Natural killer cell (primary cell): Measurements from ENCODE around the gene AK3. TPM values are rescaled to one million over a fixed set of nuclear protein-coding genes. Genes with fewer than 3 reads are reported as not detected.
"Not testable (repeated sequence)": the region's sequence is repeated elsewhere in the genome, so short reads cannot be mapped to it uniquely, and the experiment has no call there.

ENCODE experiments used
- ATAC-seq, 3 donors: fragments of 150-1000 bp in 2 of 3; fragments of 200-7000 bp in 1 of 3; cut with Tn5 transposase; 1 replicate in 1 of 3; 2 replicates in 2 of 3; pipeline ENCODE4 v1.10.0; 2021; ENCODE audit warnings: mild to moderate bottlenecking in 2 of 3, moderate library complexity in 2 of 3
- DNase-seq, 2 donors: peaks; one replicate each; pipeline versions ENCODE4 v3.0.0 to v3.0.0-alpha.2; 2013 to 2021; ENCODE audit warnings: mixed read lengths in 1 of 2
- H3K27ac ChIP-seq: one replicate; pipeline ENCODE4 v1.5.1; 2013; ENCODE audit warnings: mild to moderate bottlenecking, low read length
- H3K27me3 ChIP-seq: one replicate; pipeline ENCODE4 v1.6.1; 2013; ENCODE audit warnings: low read length; ENCODE audit not compliant: control insufficient read depth, insufficient read depth
- H3K36me3 ChIP-seq: one replicate; pipeline ENCODE4 v1.6.1; 2013; ENCODE audit warnings: low read length; ENCODE audit not compliant: control insufficient read depth, insufficient read depth
- H3K4me1 ChIP-seq: one replicate; pipeline ENCODE4 v1.6.1; 2013; ENCODE audit warnings: low read length; ENCODE audit not compliant: control insufficient read depth, insufficient read depth
- H3K4me3 ChIP-seq: one replicate; pipeline ENCODE4 v1.5.1; 2013; ENCODE audit warnings: low read length
- H3K9me3 ChIP-seq: one replicate; pipeline ENCODE4 v1.6.1; 2013; ENCODE audit warnings: low read length; ENCODE audit not compliant: control insufficient read depth, insufficient read depth
- H3K27ac Mint-ChIP-seq, 2 donors: one replicate each; pipeline ENCODE4 v1.8.0; 2022; ENCODE audit warnings: mild to moderate bottlenecking in 2 of 2, mixed read lengths in 2 of 2, moderate library complexity in 1 of 2
- H3K27me3 Mint-ChIP-seq, 2 donors: one replicate each; pipeline ENCODE4 v1.8.0; 2022; ENCODE audit warnings: low read depth in 2 of 2, mixed read lengths in 2 of 2
- H3K36me3 Mint-ChIP-seq: one replicate; pipeline ENCODE4 v1.8.0; 2022; ENCODE audit warnings: mixed read lengths
- H3K4me1 Mint-ChIP-seq, 2 donors: one replicate each; pipeline ENCODE4 v1.8.0; 2022; ENCODE audit warnings: mixed read lengths in 2 of 2
- H3K4me3 Mint-ChIP-seq: one replicate; pipeline ENCODE4 v1.8.0; 2022; ENCODE audit warnings: mild to moderate bottlenecking, moderate library complexity, mixed read lengths
- H3K9me3 Mint-ChIP-seq, 2 donors: one replicate each; pipeline ENCODE4 v1.8.0; 2022; ENCODE audit warnings: mixed read lengths in 2 of 2
- CTCF ChIP-seq: fragments of 200-600 bp; IDR thresholded peaks from one replicate; pipeline ENCODE4 v1.8.0; 2022; ENCODE audit warnings: antibody characterized with exemption
- WGBS: methylation state at CpG from one replicate; pipeline ENCODE4 v1.1.7; 2013; ENCODE audit warnings: missing lambda C conversion rate; ENCODE audit not compliant: insufficient coverage; 5-methylcytosine and 5-hydroxymethylcytosine counted together
- intact Hi-C: fragments of 100-400 bp; cut with micrococcal nuclease; formaldehyde crosslinking; loops from one replicate; pipeline ENCODE4 v1.14.2; 2022
- total RNA-seq, 4 donors: library from RNA; stranded (reverse); fragments of 120-200 nt in 1 of 4; gene quantifications; one replicate each; pipeline versions ENCODE4 v1.2.3 to v1.2.4, GENCODE V29; 2013 to 2022

The AK3 gene
- total RNA-seq, 3 donors from 2014 or later (not counting 1 experiment from before 2014, with no cell fraction given): 18.6 to 23.1 (median 21.0) TPM

DNA sequence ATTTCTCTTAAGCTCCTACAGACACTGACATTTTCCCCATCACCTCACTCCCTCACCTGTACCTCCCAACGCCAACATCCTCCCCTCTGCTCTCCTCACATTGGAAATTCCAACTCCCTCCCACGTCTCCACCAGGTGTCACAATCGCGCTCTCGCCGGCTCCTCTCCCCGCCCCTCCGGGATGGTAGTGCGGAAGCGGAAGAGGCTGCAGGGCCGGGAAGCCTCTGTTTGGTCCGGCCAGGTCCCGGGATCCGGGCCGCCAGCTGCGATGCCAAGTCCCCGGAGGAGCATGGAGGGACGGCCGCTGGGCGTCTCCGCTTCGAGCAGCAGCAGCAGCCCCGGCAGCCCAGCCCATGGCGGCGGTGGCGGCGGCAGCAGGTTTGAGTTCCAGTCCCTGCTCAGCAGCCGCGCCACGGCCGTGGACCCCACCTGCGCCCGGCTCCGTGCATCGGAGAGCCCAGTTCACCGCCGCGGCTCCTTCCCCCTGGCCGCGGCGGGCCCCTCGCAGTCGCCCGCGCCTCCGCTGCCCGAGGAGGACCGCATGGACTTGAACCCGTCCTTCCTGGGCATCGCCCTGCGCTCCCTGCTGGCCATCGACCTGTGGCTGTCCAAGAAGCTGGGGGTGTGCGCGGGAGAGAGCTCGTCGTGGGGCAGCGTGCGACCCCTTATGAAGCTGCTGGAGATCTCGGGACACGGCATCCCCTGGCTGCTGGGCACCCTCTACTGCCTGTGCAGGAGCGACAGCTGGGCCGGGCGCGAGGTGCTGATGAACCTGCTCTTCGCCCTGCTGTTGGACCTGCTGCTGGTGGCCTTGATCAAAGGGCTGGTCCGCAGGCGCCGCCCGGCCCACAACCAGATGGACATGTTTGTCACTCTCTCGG lies 78.7 kb downstream of the AK3 start, which contains the start of gene PLPP6:
Gene PLPP6, plus strand, starts transcription at position 187 of the 881 bp plus-strand sequence. Its CDS starts 82 bp downstream, at position 269.
- Mint-ChIP-seq H3K27me3 (peaks cover 0 to 5% of the 10 kb centered on the region in 2 donors), H3K4me3 (peak within 1 kb of the TSS; percentile 98), H3K4me1 (peaks cover 54 to 60% of the 10 kb centered on the region in 2 donors), H3K27ac (peak within 1 kb of the TSS; percentile 88 to 91), H3K36me3 (no peaks in the 10 kb centered on the region), H3K9me3 (no peaks in the 10 kb centered on the region)
- DNase-seq (peak; percentile 66 to 92), ATAC-seq (peak; percentile 78 to 89 (median 87))
- Histone ChIP-seq H3K4me3 (peak within 1 kb of the TSS; percentile 57), H3K27me3 (no peaks in the 10 kb centered on the region), H3K36me3 (no peaks in the 10 kb centered on the region), H3K9me3 (no peaks in the 10 kb centered on the region), H3K4me1 (peaks cover 22% of the 10 kb centered on the region), H3K27ac (peak within 1 kb of the TSS; percentile 80)
- intact Hi-C loops: loop anchor here (1.0 to 10.0 kb wide), 2 partner anchors 17 to 322 kb away; partner anchors contain the start of genes CDC37L1 and JAK2
- peak; percentile 53 for TF ChIP-seq CTCF
- WGBS: 3% methylated on average over 70 of the region's 70 CpGs

GRCh38 chr9:4661611-4662010 lies 79.4 kb downstream of the AK3 start:
- ATAC-seq (peak in 1 of 3 donors; percentile 4), DNase-seq (peak in 1 of 2 donors; percentile 49)
- Histone ChIP-seq H3K4me3 (peak overlapping the region; percentile 57), H3K9me3 (no peaks in the 10 kb centered on the region), H3K4me1 (peaks cover 22% of the 10 kb centered on the region), H3K27ac (peak overlapping the region; percentile 80), H3K27me3 (no peaks in the 10 kb centered on the region), H3K36me3 (no peaks in the 10 kb centered on the region)
- Mint-ChIP-seq H3K36me3 (peaks cover 3% of the 10 kb centered on the region), H3K27me3 (peaks cover 0 to 4% of the 10 kb centered on the region in 2 donors), H3K4me3 (peak overlapping the region; percentile 98), H3K4me1 (peaks cover 51 to 55% of the 10 kb centered on the region in 2 donors), H3K27ac (peak overlapping the region; percentile 88 to 91), H3K9me3 (no peaks in the 10 kb centered on the region)
- 4% methylated on average over 5 of the region's 5 CpGs for WGBS
- TF ChIP-seq CTCF: no peak
- intact Hi-C loops: loop anchor here (1.0 to 10.0 kb wide), 2 partner anchors 18 to 323 kb away; partner anchors contain the start of genes CDC37L1 and JAK2

DNA sequence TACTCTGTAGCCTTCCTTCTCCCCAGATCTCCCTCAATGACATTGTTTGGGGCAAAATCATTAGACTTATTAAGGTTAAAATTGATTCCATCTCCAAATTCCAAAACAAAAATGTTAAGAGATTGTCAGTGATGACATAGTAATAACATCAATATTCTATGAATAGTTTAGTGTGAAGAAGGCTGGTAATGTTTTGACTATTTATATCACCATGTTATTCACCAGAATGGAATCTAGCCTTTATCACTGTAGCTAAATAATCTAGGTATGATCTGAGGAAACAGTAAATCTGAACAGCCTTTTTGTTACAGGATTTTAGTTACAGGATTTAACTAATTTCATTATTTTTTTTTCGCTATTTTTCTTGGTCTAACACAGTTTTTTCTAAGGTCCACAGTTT lies 79.8 kb downstream of the AK3 start:
- Histone ChIP-seq H3K27ac (peak overlapping the region; percentile 80), H3K4me3 (no peak overlapping the region), H3K27me3 (no peaks in the 10 kb centered on the region), H3K9me3 (no peaks in the 10 kb centered on the region), H3K4me1 (peaks cover 19% of the 10 kb centered on the region), H3K36me3 (no peaks in the 10 kb centered on the region)
- H3K9me3 Mint-ChIP-seq: no peaks in the 10 kb centered on the region
- ATAC-seq (no peak), DNase-seq (no peak)
- H3K27me3 Mint-ChIP-seq: peaks cover 0 to 6% of the 10 kb centered on the region in 2 donors
- no peak for TF ChIP-seq CTCF
- H3K36me3 Mint-ChIP-seq: peaks cover 6% of the 10 kb centered on the region
- H3K4me1 Mint-ChIP-seq: peaks cover 47 to 51% of the 10 kb centered on the region in 2 donors
- peak overlapping the region; percentile 98 for H3K4me3 Mint-ChIP-seq
- 60% methylated on average over 1 of the region's 1 CpG for WGBS
- peak overlapping the region; percentile 88 to 91 for H3K27ac Mint-ChIP-seq
- intact Hi-C loops: loop anchor here (10.0 kb wide), 1 partner anchor 324 kb away; the partner anchor contains the start of gene JAK2

GRCh38 chr9:4660665-4661064 lies 80.3 kb downstream of the AK3 start:
- not testable (repeated sequence) for DNase-seq, H3K27ac Mint-ChIP-seq, H3K4me3 Mint-ChIP-seq, H3K36me3 Mint-ChIP-seq, H3K36me3 ChIP-seq, H3K4me3 ChIP-seq, H3K27me3 Mint-ChIP-seq, H3K9me3 ChIP-seq, H3K27ac ChIP-seq, ATAC-seq, H3K27me3 ChIP-seq, H3K9me3 Mint-ChIP-seq
- WGBS: no CpG with 5 or more reads among the region's 5 CpGs
- H3K4me1 Mint-ChIP-seq: peaks cover 42 to 46% of the 10 kb centered on the region in 2 donors
- H3K4me1 ChIP-seq: peaks cover 16% of the 10 kb centered on the region
- intact Hi-C loops: loop anchor here (10.0 kb wide), 1 partner anchor 324 kb away; the partner anchor contains the start of gene JAK2
